Measurements from ENCODE around the gene TNFRSF19.

- no peak for TF ChIP-seq CTCF (conservative IDR thresholded peaks at IDR 0.05; ENCODE audit: low read length)
- no peak for TF ChIP-seq EZH2phosphoT487 (IDR thresholded peaks at IDR 0.05; ENCODE audit: borderline replicate concordance, low read depth, low read length)
Measured at GRCh38 chr13:23688336-23688735, 118.1 kb downstream of the TNFRSF19 start.

Measured in OCI-LY7 (cell line).